HG02973 (cell line): ENCODE results near the gene MGARP.
A peak's percentile ranks its signal among the peaks of the same experiment; 100 is the strongest.

Experiments
- ATAC-seq: cut with Tn5 transposase; IDR thresholded peaks from one replicate; pipeline ENCODE4 v1.9.1; 2021; ENCODE audit warnings: moderate library complexity; ENCODE audit not compliant: unreplicated experiment

MGARP gene

DNA sequence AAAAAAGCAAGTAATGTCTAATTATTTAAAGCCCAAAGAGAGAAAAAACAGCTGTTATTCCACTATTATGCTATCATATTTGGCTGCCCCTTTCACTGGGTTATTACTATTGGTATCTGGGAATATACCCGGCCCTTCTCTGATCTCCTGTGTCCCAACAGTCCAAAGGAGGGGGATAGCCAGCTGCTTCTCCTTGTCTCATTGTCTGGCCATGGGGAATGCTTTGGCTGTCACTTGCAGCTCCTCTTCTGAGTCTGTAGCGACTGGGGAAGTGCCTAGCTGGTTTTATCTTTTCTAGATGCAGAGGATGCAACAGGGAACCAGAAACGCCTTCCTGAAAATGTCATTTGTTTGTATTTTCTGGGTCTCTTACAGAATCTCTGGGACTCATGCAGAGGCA is 33.9 kb downstream of the MGARP start:
- ATAC-seq = no peak

DNA sequence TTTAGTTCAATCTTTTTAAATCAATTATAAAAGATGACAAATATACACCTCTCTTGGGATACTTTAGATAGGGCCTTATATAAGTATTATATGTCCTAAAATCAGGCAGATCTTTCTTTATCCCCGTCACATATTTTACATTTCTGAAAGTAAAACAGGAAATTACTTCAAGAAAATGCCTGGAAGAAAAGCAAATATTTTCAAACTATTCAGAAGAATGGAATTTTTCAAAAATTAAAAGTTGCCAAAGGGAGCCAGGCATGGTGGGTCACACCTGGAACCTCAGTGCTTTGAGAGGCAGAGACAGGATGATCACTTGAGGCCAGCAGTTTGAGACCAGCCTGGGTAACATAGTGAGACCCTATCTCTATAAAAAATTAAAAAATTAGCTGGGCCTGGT is 34.4 kb downstream of the MGARP start:
- ATAC-seq = no peak

DNA sequence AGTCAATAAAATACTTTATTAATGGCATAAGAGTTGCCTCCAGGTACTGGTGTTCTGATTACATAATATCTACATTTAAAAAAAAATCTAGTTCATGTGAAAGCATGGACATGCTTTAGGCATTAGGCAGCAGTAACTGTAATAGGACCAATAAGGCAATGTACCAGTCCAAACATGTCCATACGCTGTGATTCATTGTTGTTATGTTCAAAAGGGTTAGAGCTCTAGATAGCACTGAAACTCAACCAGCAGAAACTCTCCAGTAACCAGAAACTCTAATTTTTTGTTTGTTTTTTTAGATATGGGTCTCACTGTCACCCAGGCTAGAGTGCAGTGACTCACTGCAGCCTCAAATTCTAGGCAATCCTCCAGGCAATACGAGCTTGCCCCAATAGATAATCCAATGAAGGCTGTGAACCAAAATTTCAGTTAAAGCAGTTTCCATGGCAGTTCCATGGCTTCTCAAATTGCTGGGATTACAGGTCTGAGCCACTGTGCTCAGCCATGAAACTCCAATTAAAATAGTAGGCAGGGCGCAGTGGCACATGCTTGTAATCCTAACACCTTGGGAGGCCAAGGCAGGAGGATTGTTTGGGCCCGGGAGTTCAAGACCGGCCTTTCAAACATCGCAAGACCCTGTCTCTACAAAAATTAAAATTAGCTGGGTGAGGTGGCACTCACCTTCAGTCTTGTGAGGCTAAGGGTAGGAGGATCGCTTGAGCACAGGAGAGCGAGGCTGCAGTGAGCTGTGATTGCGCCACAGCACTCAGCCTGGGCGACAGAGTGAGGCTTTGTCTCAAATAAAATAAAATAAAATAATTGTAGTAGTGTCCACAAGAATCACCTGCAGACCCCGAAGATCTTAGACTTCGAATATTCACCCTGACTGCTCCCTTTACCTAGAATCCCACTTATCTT is 36.3 kb downstream of the MGARP start:
- no peak for ATAC-seq

GRCh38 chr4:139242511-139243051 is 37.4 kb downstream of the MGARP start:
- no peak for ATAC-seq

DNA sequence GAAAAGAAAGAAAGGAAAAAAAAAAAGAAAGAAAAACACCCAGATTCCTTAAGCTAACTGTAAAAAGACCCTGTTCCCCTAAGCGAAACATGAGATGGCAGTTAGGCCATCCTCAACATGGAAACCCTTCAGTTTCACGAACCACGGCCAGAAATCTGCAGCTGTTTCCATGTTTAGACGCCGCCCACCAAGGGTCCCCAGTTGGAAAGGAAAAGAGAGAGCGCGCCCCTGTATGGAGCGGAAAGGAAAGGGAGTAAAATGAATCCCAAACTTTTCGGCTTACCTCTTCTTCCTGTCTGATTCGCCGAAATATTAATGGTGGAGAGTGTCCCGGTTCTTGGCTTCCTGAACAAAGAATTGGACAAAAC is 38.3 kb downstream of the MGARP start:
- no peak for ATAC-seq

DNA sequence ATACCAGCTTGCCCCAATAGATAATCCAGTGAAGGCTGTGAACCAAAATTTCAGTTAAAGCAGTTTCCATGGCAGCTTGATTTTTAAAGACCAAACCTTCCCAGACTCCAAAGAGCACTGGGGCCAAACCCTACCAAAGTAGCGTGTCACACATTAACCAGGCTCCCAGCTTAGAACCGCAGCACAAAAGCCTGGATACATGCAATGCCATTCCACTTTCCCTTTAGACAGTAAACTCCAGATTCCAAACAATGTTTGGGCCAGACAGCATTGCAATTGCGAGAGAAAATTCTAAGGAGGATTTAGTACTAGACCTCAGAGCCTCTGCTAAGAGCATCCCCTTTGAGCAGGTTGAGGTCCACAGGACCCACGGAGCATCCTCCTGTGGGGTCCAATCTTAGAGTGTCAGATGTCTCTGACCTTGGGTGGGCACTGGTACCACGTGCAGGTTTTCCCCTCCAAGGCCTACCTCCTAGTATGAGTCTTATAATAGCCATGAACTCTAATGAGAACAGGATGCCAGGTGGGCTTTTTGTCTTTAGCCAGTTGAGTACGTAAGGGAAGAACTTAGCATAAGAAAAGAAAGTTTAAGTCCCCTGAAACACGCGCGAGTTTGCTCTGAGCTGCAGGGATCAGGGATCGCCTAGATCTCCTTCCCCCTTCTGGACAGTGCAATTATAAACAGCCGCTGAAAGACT is 38.8 kb downstream of the MGARP start:
- no peak for ATAC-seq

DNA sequence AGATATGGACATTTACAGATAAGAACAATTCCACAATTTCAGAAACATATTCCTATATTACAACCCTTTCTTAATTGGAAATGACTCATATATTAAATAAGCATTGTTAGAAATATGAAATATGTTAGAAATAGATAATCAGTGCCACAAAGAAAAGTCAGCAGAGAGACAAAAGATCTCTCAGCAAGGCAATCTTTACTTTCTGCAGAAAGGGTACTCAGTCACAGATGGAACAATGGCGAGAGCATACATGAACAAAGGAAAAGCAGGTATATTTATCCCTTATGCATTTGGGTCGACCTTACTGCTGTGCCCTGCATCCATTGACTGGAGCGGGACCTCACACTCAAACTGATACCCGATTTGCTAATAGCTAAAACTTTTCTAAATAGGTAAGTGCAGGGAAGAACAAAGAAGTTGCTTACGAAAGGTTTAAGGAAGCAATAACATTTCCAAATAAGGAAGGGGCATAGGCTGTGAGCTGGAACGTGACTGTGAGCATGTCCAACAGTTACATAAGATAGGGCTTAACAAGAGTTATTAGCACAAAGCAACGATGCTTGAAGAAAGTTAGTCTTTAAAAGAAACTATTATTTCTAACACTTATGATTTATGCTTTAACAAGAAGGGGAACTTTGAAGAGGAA is 40.8 kb downstream of the MGARP start:
- ATAC-seq = no peak

GRCh38 chr4:139234253-139234652 is 45.8 kb downstream of the MGARP start:
- ATAC-seq = no peak

GRCh38 chr4:139229534-139230039 is 50.4 kb downstream of the MGARP start:
- peak; percentile 66 for ATAC-seq

GRCh38 chr4:139227729-139228404 is 52.2 kb downstream of the MGARP start:
- ATAC-seq = no peak

GRCh38 chr4:139223682-139224317 is 56.2 kb downstream of the MGARP start:
- ATAC-seq = no peak

GRCh38 chr4:139222215-139222614 is 57.8 kb downstream of the MGARP start:
- no peak for ATAC-seq

DNA sequence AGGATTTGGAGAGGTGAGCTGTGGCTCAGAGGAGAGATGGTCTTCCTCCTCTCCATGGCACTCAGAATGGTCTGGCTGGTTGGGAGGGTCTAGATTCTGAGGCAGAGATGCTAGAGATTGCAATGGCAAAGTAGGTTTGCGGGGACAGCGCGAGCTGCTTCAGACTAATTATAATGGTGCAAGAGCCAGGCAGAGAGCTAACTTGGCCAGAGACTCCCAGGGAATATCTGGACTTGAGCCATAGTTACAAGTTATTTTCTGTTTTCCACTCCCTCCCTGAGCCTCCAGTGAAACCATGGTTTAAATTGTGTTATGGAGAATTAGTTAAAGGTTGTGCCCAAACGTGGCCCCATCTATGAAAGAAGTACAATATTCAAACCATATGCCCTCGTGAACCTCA is 58.3 kb downstream of the MGARP start:
- ATAC-seq = no peak

DNA sequence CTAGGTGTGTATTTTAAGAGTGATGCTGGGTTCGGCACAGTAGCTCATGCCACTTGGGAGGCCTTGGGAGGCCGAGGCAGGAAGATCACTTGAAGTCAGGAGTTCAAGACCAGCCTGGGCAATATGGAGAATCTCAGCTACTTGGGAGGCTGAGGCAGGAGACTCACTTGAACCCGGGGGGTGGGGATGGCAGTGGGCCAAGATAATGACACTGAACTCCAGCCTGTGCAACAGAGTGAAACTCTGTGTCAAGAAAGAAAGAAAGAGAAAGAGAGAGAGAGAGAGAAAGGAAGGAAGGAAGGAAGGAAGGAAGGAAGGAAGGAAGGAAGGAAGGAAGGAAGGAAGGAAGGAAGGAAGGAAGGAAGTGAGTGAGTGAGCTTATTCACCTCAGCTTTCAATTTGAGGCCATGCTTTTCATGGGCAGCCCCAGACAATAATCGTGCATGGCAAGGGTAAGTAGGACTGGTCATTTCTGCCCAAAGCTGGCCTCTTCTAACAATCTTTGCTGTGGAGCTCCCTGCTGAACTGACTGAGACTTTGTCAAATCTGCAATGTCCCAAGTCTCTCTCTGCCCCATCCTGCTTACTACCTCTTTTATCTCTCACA is 60.5 kb downstream of the MGARP start:
- ATAC-seq = no peak
